SK-N-MC (cell line): ENCODE measurements around the gene TRIM47.

Source experiments
- EZH2 ChIP-seq: fragments of 200-600 bp; sonication (generic); IDR thresholded peaks from one replicate; pipeline ENCODE4 v1.6.1; 2017; ENCODE audit warnings: antibody characterized with exemption
- FOXP2 ChIP-seq: optimal IDR thresholded peaks from 2 replicates; pipeline ENCODE3; 2011; ENCODE audit warnings: mild to moderate bottlenecking, moderate library complexity; ENCODE audit not compliant: insufficient read depth; ENCODE audit errors: extremely low read length, control extremely low read depth
- POLR2AphosphoS5 ChIP-seq: IDR thresholded peaks from 2 replicates; pipeline ENCODE4 v1.6.1; 2012; ENCODE audit warnings: mild to moderate bottlenecking, low read depth, low read length, borderline replicate concordance

GRCh38 chr17:75855310-75856061 lies 22.9 kb downstream of the TRIM47 start, which contains the start of gene WBP2:
- TF ChIP-seq POLR2AphosphoS5 (peak; percentile 87), EZH2 (no peak), FOXP2 (peak; percentile 97)
